ENCODE data around the gene AHNAK.
A peak's percentile ranks its signal among the peaks of the same experiment; 100 is the strongest.

Gene AHNAK

GRCh38 chr11:62399878-62400266 is 146.7 kb downstream of the AHNAK start:
- H3K9me3 ChIP-seq (ENCODE audit: control insufficient read depth, insufficient read depth, low read length) = no peaks in the 10 kb centered on the region
- peaks cover 12% of the 10 kb centered on the region for H3K4me1 ChIP-seq (ENCODE audit: control insufficient read depth, insufficient read depth, low read length)
- no peak overlapping the region for H3K4me3 ChIP-seq (ENCODE audit: low read depth, low read length)
- H3K9ac ChIP-seq (ENCODE audit: low read depth, low read length) = no peak overlapping the region
- no peaks in the 10 kb centered on the region for H3K27me3 ChIP-seq (ENCODE audit: control insufficient read depth, insufficient read depth, low read length)
- no peaks in the 10 kb centered on the region for H3K36me3 ChIP-seq (ENCODE audit: control insufficient read depth, insufficient read depth, low read length)

GRCh38 chr11:62399172-62399877 is 147.3 kb downstream of the AHNAK start:
- Histone ChIP-seq H3K9me3 (ENCODE audit: control insufficient read depth, insufficient read depth, low read length) (no peaks in the 10 kb centered on the region), H3K4me3 (ENCODE audit: low read depth, low read length) (no peak overlapping the region), H3K4me1 (ENCODE audit: control insufficient read depth, insufficient read depth, low read length) (peaks cover 12% of the 10 kb centered on the region), H3K36me3 (ENCODE audit: control insufficient read depth, insufficient read depth, low read length) (no peaks in the 10 kb centered on the region), H3K27me3 (ENCODE audit: control insufficient read depth, insufficient read depth, low read length) (no peaks in the 10 kb centered on the region), H3K9ac (ENCODE audit: low read depth, low read length) (no peak overlapping the region)

GRCh38 chr11:62398011-62398994 is 148.3 kb downstream of the AHNAK start:
- Histone ChIP-seq H3K4me3 (ENCODE audit: low read depth, low read length) (no peak overlapping the region), H3K36me3 (ENCODE audit: control insufficient read depth, insufficient read depth, low read length) (no peaks in the 10 kb centered on the region), H3K4me1 (ENCODE audit: control insufficient read depth, insufficient read depth, low read length) (peaks cover 12% of the 10 kb centered on the region), H3K27me3 (ENCODE audit: control insufficient read depth, insufficient read depth, low read length) (no peaks in the 10 kb centered on the region), H3K9me3 (ENCODE audit: control insufficient read depth, insufficient read depth, low read length) (no peaks in the 10 kb centered on the region), H3K9ac (ENCODE audit: low read depth, low read length) (no peak overlapping the region)

- Histone ChIP-seq H3K4me3 (ENCODE audit: low read depth, low read length) (no peak overlapping the region), H3K9me3 (ENCODE audit: control insufficient read depth, insufficient read depth, low read length) (no peaks in the 10 kb centered on the region), H3K36me3 (ENCODE audit: control insufficient read depth, insufficient read depth, low read length) (no peaks in the 10 kb centered on the region), H3K4me1 (ENCODE audit: control insufficient read depth, insufficient read depth, low read length) (peaks cover 9% of the 10 kb centered on the region), H3K9ac (ENCODE audit: low read depth, low read length) (no peak overlapping the region), H3K27me3 (ENCODE audit: control insufficient read depth, insufficient read depth, low read length) (no peaks in the 10 kb centered on the region)
Observed at GRCh38 chr11:62395885-62396551, 150.6 kb downstream of the AHNAK start.

- H3K36me3 ChIP-seq (ENCODE audit: control insufficient read depth, insufficient read depth, low read length) = no peaks in the 10 kb centered on the region
- peak overlapping the region; percentile 11 for H3K4me3 ChIP-seq (ENCODE audit: low read depth, low read length)
- H3K9me3 ChIP-seq (ENCODE audit: control insufficient read depth, insufficient read depth, low read length) = no peaks in the 10 kb centered on the region
- H3K4me1 ChIP-seq (ENCODE audit: control insufficient read depth, insufficient read depth, low read length) = peaks cover 9% of the 10 kb centered on the region
- no peak overlapping the region for H3K9ac ChIP-seq (ENCODE audit: low read depth, low read length)
- no peaks in the 10 kb centered on the region for H3K27me3 ChIP-seq (ENCODE audit: control insufficient read depth, insufficient read depth, low read length)
Observed at GRCh38 chr11:62394825-62395538, 151.6 kb downstream of the AHNAK start.

GRCh38 chr11:62393735-62394134 is 152.9 kb downstream of the AHNAK start:
- H3K4me3 ChIP-seq (ENCODE audit: low read depth, low read length) = no peak overlapping the region
- no peaks in the 10 kb centered on the region for H3K9me3 ChIP-seq (ENCODE audit: control insufficient read depth, insufficient read depth, low read length)
- H3K9ac ChIP-seq (ENCODE audit: low read depth, low read length) = no peak overlapping the region
- H3K36me3 ChIP-seq (ENCODE audit: control insufficient read depth, insufficient read depth, low read length) = no peaks in the 10 kb centered on the region
- peaks cover 9% of the 10 kb centered on the region for H3K4me1 ChIP-seq (ENCODE audit: control insufficient read depth, insufficient read depth, low read length)
- no peaks in the 10 kb centered on the region for H3K27me3 ChIP-seq (ENCODE audit: control insufficient read depth, insufficient read depth, low read length)

- H3K36me3 ChIP-seq (ENCODE audit: control insufficient read depth, insufficient read depth, low read length) = no peaks in the 10 kb centered on the region
- H3K9ac ChIP-seq (ENCODE audit: low read depth, low read length) = no peak overlapping the region
- H3K9me3 ChIP-seq (ENCODE audit: control insufficient read depth, insufficient read depth, low read length) = no peaks in the 10 kb centered on the region
- H3K27me3 ChIP-seq (ENCODE audit: control insufficient read depth, insufficient read depth, low read length) = no peaks in the 10 kb centered on the region
- no peak overlapping the region for H3K4me3 ChIP-seq (ENCODE audit: low read depth, low read length)
- peaks cover 7% of the 10 kb centered on the region for H3K4me1 ChIP-seq (ENCODE audit: control insufficient read depth, insufficient read depth, low read length)
Observed at GRCh38 chr11:62393061-62393611, 153.5 kb downstream of the AHNAK start.

GRCh38 chr11:62392506-62392905 is 154.1 kb downstream of the AHNAK start:
- H3K4me3 ChIP-seq (ENCODE audit: low read depth, low read length) = no peak overlapping the region
- no peak overlapping the region for H3K9ac ChIP-seq (ENCODE audit: low read depth, low read length)
- no peaks in the 10 kb centered on the region for H3K36me3 ChIP-seq (ENCODE audit: control insufficient read depth, insufficient read depth, low read length)
- H3K27me3 ChIP-seq (ENCODE audit: control insufficient read depth, insufficient read depth, low read length) = no peaks in the 10 kb centered on the region
- H3K9me3 ChIP-seq (ENCODE audit: control insufficient read depth, insufficient read depth, low read length) = no peaks in the 10 kb centered on the region
- H3K4me1 ChIP-seq (ENCODE audit: control insufficient read depth, insufficient read depth, low read length) = peaks cover 7% of the 10 kb centered on the region

- Histone ChIP-seq H3K36me3 (ENCODE audit: control insufficient read depth, insufficient read depth, low read length) (no peaks in the 10 kb centered on the region), H3K4me1 (ENCODE audit: control insufficient read depth, insufficient read depth, low read length) (peaks cover 7% of the 10 kb centered on the region), H3K4me3 (ENCODE audit: low read depth, low read length) (no peak overlapping the region), H3K27me3 (ENCODE audit: control insufficient read depth, insufficient read depth, low read length) (no peaks in the 10 kb centered on the region), H3K9ac (ENCODE audit: low read depth, low read length) (no peak overlapping the region), H3K9me3 (ENCODE audit: control insufficient read depth, insufficient read depth, low read length) (no peaks in the 10 kb centered on the region)
Observed at GRCh38 chr11:62391642-62392425, 154.8 kb downstream of the AHNAK start.

- Histone ChIP-seq H3K9me3 (ENCODE audit: control insufficient read depth, insufficient read depth, low read length) (no peaks in the 10 kb centered on the region), H3K36me3 (ENCODE audit: control insufficient read depth, insufficient read depth, low read length) (no peaks in the 10 kb centered on the region), H3K27me3 (ENCODE audit: control insufficient read depth, insufficient read depth, low read length) (no peaks in the 10 kb centered on the region), H3K4me3 (ENCODE audit: low read depth, low read length) (no peak overlapping the region), H3K9ac (ENCODE audit: low read depth, low read length) (no peak overlapping the region), H3K4me1 (ENCODE audit: control insufficient read depth, insufficient read depth, low read length) (peaks cover 3% of the 10 kb centered on the region)
Observed at GRCh38 chr11:62390722-62391121, 155.9 kb downstream of the AHNAK start.

Data from iPS-15b (cell line).